SK-N-SH treated with all-trans-retinoic acid at 6 μM for 48 hours (cell line): Measurements from ENCODE around the gene MEG3.

Experiments
- ATAC-seq: fragments of 200-7000 bp; cut with Tn5 transposase; 3 replicates; pipeline ENCODE4 v1.9.1; 2020; ENCODE audit warnings: mild to moderate bottlenecking, moderate library complexity
- ARNTL ChIP-seq: fragments of 450-650 bp; formaldehyde crosslinking; IDR thresholded peaks from 2 replicates; pipeline ENCODE4 v1.5.0; 2020; ENCODE audit warnings: low read depth, mild to moderate bottlenecking, moderate library complexity, borderline replicate concordance
- BACH2 ChIP-seq: fragments of 250-450 bp; sonication (Bioruptor Pico); IDR thresholded peaks from 2 replicates; pipeline ENCODE4 v1.9.0; 2021; ENCODE audit warnings: mild to moderate bottlenecking, borderline replicate concordance
- CSDC2 ChIP-seq: fragments of 250-450 bp; sonication (Bioruptor Pico); IDR thresholded peaks from 2 replicates; pipeline ENCODE4 v1.5.0; 2020; ENCODE audit warnings: mild to moderate bottlenecking, moderate library complexity
- ESRRG ChIP-seq: fragments of 250-450 bp; sonication (Bioruptor Pico); IDR thresholded peaks from 2 replicates; pipeline ENCODE4 v1.6.1; 2021; ENCODE audit warnings: mild to moderate bottlenecking
- GLIS3 ChIP-seq: fragments of 250-450 bp; sonication (Bioruptor Pico); IDR thresholded peaks from 2 replicates; pipeline ENCODE4 v1.5.0; 2020; ENCODE audit warnings: mild to moderate bottlenecking, moderate library complexity
- ISL1 ChIP-seq: fragments of 250-450 bp; sonication (Bioruptor Pico); IDR thresholded peaks from 2 replicates; pipeline ENCODE4 v2.1.2; 2022; ENCODE audit warnings: mild to moderate bottlenecking, moderate library complexity
- OSR1 ChIP-seq: fragments of 250-450 bp; sonication (Bioruptor Pico); IDR thresholded peaks from 2 replicates; pipeline ENCODE4 v1.8.0; 2022; ENCODE audit warnings: moderate library complexity, mild to moderate bottlenecking, inconsistent platforms
- PPARA ChIP-seq: fragments of 250-450 bp; sonication (Bioruptor Pico); IDR thresholded peaks from 2 replicates; pipeline ENCODE4 v1.5.0; 2020; ENCODE audit warnings: mild to moderate bottlenecking, borderline replicate concordance
- RARB ChIP-seq: fragments of 250-450 bp; sonication (Bioruptor Pico); IDR thresholded peaks from 2 replicates; pipeline ENCODE4 v1.8.0; 2021; ENCODE audit warnings: mild to moderate bottlenecking, moderate library complexity
- SNAI2 ChIP-seq: fragments of 250-450 bp; sonication (Bioruptor Pico); IDR thresholded peaks from 2 replicates; pipeline ENCODE4 v1.5.0; 2020; ENCODE audit warnings: mild to moderate bottlenecking, moderate library complexity
- TCF4 ChIP-seq: fragments of 250-450 bp; sonication (Bioruptor Pico); IDR thresholded peaks from 2 replicates; pipeline ENCODE4 v1.8.0; 2021; ENCODE audit warnings: mild to moderate bottlenecking, moderate library complexity, borderline replicate concordance
- TOX ChIP-seq: fragments of 250-450 bp; sonication (Bioruptor Pico); IDR thresholded peaks from 2 replicates; pipeline ENCODE4 v1.8.0; 2021; ENCODE audit warnings: mild to moderate bottlenecking, moderate library complexity, borderline replicate concordance
- ZC3H10 ChIP-seq: fragments of 250-450 bp; sonication (Bioruptor Pico); IDR thresholded peaks from 2 replicates; pipeline ENCODE4 v1.5.1; 2021; ENCODE audit warnings: mild to moderate bottlenecking, moderate library complexity
- ZFP3 ChIP-seq: fragments of 250-450 bp; sonication (Bioruptor Pico); IDR thresholded peaks from 2 replicates; pipeline ENCODE4 v1.5.0; 2020; ENCODE audit warnings: mild to moderate bottlenecking, moderate library complexity
- ZNF565 ChIP-seq: fragments of 450-650 bp; formaldehyde crosslinking; conservative IDR thresholded peaks from 2 replicates; pipeline ENCODE4 v1.5.0; 2020; ENCODE audit warnings: low read depth, mild to moderate bottlenecking, moderate library complexity
- ZNF70 ChIP-seq: fragments of 450-650 bp; formaldehyde crosslinking; IDR thresholded peaks from 2 replicates; pipeline ENCODE4 v1.5.0; 2020; ENCODE audit warnings: mild to moderate bottlenecking, moderate library complexity
- ZNF8 ChIP-seq: fragments of 450-650 bp; formaldehyde crosslinking; IDR thresholded peaks from 2 replicates; pipeline ENCODE4 v1.5.0; 2020; ENCODE audit warnings: mild to moderate bottlenecking, moderate library complexity
- TF ChIP-seq, protein P1 (sequence below): fragments of 250-450 bp; sonication (Bioruptor Pico); IDR thresholded peaks from 2 replicates; pipeline ENCODE4 v1.8.0; 2021; ENCODE audit warnings: low read depth, mild to moderate bottlenecking, moderate library complexity, borderline replicate concordance
- TF ChIP-seq, protein P2 (sequence below): fragments of 250-450 bp; sonication (Bioruptor Pico); IDR thresholded peaks from 2 replicates; pipeline ENCODE4 v1.5.1; 2020; ENCODE audit warnings: low read depth, mild to moderate bottlenecking, moderate library complexity
- TF ChIP-seq, protein P3 (sequence below): fragments of 250-450 bp; sonication (Bioruptor Pico); IDR thresholded peaks from 2 replicates; pipeline ENCODE4 v1.8.0; 2020; ENCODE audit warnings: mild to moderate bottlenecking, moderate library complexity, borderline replicate concordance

The MEG3 gene

GRCh38 chr14:100899884-100900771, 74.2 kb downstream of the MEG3 start:
- ATAC-seq: no peak
- TF ChIP-seq ZNF565 (CRISPR knock-in tag) (no peak), BACH2 (no peak), OSR1 (CRISPR knock-in tag) (no peak), CSDC2 (CRISPR knock-in tag) (no peak), ARNTL (CRISPR knock-in tag) (no peak), ZFP3 (no peak), SNAI2 (no peak), RARB (CRISPR knock-in tag) (no peak), ISL1 (CRISPR knock-in tag) (no peak), TOX (CRISPR knock-in tag) (no peak), PPARA (CRISPR knock-in tag) (no peak)
- TF ChIP-seq, protein P1, sequence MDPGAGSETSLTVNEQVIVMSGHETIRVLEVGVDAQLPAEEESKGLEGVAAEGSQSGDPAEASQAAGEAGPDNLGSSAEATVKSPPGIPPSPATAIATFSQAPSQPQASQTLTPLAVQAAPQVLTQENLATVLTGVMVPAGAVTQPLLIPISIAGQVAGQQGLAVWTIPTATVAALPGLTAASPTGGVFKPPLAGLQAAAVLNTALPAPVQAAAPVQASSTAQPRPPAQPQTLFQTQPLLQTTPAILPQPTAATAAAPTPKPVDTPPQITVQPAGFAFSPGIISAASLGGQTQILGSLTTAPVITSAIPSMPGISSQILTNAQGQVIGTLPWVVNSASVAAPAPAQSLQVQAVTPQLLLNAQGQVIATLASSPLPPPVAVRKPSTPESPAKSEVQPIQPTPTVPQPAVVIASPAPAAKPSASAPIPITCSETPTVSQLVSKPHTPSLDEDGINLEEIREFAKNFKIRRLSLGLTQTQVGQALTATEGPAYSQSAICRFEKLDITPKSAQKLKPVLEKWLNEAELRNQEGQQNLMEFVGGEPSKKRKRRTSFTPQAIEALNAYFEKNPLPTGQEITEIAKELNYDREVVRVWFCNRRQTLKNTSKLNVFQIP: no peak
- TF ChIP-seq, all 23 proteins: peak for 0

DNA sequence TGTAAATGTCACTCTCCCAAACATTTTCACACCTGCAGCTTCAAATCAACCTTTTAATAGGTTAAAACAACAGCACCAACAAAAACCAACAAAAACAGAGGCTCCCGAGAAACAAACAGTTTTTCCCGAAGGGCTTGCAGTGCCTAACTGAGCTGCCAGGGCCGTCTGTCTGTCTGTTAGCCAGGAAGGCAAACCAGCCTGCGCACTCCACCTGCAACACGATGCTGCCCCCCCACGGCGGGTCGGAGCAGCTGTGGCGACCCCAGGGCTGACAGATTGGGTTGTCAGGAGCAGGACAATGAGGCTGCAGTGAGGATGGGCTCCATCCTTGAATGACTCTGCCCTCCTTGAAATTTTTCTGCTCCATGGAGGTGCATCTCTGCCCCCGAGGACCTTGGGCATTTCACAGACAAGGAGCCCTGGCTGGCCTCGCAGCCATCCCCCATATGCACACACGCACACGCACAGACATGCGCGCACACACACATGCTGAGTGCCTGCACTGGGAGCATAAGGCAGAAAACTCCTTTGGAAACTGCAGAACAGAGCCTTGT, 75.0 kb downstream of the MEG3 start:
- no peak for TF ChIP-seq ISL1 (CRISPR knock-in tag)
- peak; percentile 61 for ATAC-seq

GRCh38 chr14:100901391-100902183, 75.7 kb downstream of the MEG3 start:
- TF ChIP-seq OSR1 (CRISPR knock-in tag) (no peak), ESRRG (CRISPR knock-in tag) (no peak), PPARA (CRISPR knock-in tag) (no peak), GLIS3 (CRISPR knock-in tag) (no peak), TCF4 (CRISPR knock-in tag) (no peak), ZNF70 (CRISPR knock-in tag) (no peak), ZC3H10 (CRISPR knock-in tag) (no peak), ISL1 (CRISPR knock-in tag) (no peak), ZNF8 (CRISPR knock-in tag) (no peak), TOX (CRISPR knock-in tag) (no peak), ZFP3 (no peak), SNAI2 (no peak), ARNTL (CRISPR knock-in tag) (no peak), BACH2 (no peak), RARB (CRISPR knock-in tag) (no peak), CSDC2 (CRISPR knock-in tag) (no peak)
- TF ChIP-seq, protein P2, sequence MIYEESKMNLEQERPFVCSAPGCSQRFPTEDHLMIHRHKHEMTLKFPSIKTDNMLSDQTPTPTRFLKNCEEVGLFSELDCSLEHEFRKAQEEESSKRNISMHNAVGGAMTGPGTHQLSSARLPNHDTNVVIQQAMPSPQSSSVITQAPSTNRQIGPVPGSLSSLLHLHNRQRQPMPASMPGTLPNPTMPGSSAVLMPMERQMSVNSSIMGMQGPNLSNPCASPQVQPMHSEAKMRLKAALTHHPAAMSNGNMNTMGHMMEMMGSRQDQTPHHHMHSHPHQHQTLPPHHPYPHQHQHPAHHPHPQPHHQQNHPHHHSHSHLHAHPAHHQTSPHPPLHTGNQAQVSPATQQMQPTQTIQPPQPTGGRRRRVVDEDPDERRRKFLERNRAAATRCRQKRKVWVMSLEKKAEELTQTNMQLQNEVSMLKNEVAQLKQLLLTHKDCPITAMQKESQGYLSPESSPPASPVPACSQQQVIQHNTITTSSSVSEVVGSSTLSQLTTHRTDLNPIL (CRISPR knock-in tag): no peak
- TF ChIP-seq, protein P3, sequence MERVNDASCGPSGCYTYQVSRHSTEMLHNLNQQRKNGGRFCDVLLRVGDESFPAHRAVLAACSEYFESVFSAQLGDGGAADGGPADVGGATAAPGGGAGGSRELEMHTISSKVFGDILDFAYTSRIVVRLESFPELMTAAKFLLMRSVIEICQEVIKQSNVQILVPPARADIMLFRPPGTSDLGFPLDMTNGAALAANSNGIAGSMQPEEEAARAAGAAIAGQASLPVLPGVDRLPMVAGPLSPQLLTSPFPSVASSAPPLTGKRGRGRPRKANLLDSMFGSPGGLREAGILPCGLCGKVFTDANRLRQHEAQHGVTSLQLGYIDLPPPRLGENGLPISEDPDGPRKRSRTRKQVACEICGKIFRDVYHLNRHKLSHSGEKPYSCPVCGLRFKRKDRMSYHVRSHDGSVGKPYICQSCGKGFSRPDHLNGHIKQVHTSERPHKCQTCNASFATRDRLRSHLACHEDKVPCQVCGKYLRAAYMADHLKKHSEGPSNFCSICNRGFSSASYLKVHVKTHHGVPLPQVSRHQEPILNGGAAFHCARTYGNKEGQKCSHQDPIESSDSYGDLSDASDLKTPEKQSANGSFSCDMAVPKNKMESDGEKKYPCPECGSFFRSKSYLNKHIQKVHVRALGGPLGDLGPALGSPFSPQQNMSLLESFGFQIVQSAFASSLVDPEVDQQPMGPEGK (CRISPR knock-in tag): no peak
- TF ChIP-seq, protein P1: no peak
- TF ChIP-seq, all 23 proteins: peak for 0
- no peak for ATAC-seq
